HEK293 (cell line): ENCODE results near the gene CHST2.

Experiments used
- AEBP2 ChIP-seq: fragments of 450-650 bp; formaldehyde crosslinking; IDR thresholded peaks from 2 replicates; pipeline ENCODE4 v1.5.1; 2016; ENCODE audit warnings: missing biosample characterization, missing genetic modification characterization, borderline replicate concordance
- TRIM28 ChIP-seq: IDR thresholded peaks from 2 replicates; pipeline ENCODE4 v1.6.1; 2011; ENCODE audit warnings: low read length, control low read depth, borderline replicate concordance
- ZBTB17 ChIP-seq: fragments of 450-650 bp; formaldehyde crosslinking; IDR thresholded peaks from 2 replicates; pipeline ENCODE4 v1.5.1; 2016; ENCODE audit warnings: missing biosample characterization, missing genetic modification characterization
- ZNF292 ChIP-seq: fragments of 450-650 bp; formaldehyde crosslinking; IDR thresholded peaks from 2 replicates; pipeline ENCODE4 v1.5.1; 2016; ENCODE audit warnings: low read depth, missing biosample characterization, missing genetic modification characterization, borderline replicate concordance

The CHST2 gene

GRCh38 chr3:143173242-143173641 is 53.7 kb downstream of the CHST2 start (continued):
- TF ChIP-seq AEBP2 (tag by site-specific recombination), result no peak
- no peak for TF ChIP-seq ZBTB17 (tag by site-specific recombination)
- TF ChIP-seq ZNF292 (tag by site-specific recombination), result no peak
- TF ChIP-seq TRIM28, result no peak
